HEK293 (cell line): ENCODE data around the gene CLIC5.

ENCODE experiments used
- CTCF ChIA-PET: fragments of 350-600 bp; formaldehyde crosslinking; extraction: SDS; loops from one replicate; lab custom pipeline; 2021; ENCODE audit warnings: antibody characterized with exemption; lab: Yijun Ruan, JAX
- POLR2A ChIA-PET: fragments of 300-600 bp; formaldehyde crosslinking; extraction: SDS; loops from one replicate; lab custom pipeline; 2020; ENCODE audit warnings: antibody characterized with exemption, inconsistent platforms; lab: Yijun Ruan, JAX
- H3K27ac ChIP-seq: fragments of 200-500 bp; sonication (Bioruptor generic); 2 replicates; pipeline ENCODE4 v1.5.1; 2014; ENCODE audit warnings: low read depth, low read length, control low read depth, inconsistent platforms; ENCODE audit errors: extremely low read depth
- H3K36me3 ChIP-seq, 2 experiments: fragments of 200-500 bp in 1 of 2; sonication (Bioruptor generic) in 1 of 2; 1 replicate in 1 of 2; 2 replicates in 1 of 2; pipeline ENCODE4 v1.5.1; 2014 to 2017; ENCODE audit warnings: inconsistent platforms in 2 of 2, low read length in 2 of 2; ENCODE audit not compliant: control insufficient read depth in 2 of 2, insufficient read depth in 1 of 2
- H3K4me1 ChIP-seq: fragments of 200-500 bp; sonication (Bioruptor generic); 2 replicates; pipeline ENCODE4 v1.5.1; 2014; ENCODE audit warnings: mild to moderate bottlenecking, low read length, inconsistent platforms; ENCODE audit not compliant: control insufficient read depth, insufficient read depth
- H3K4me3 ChIP-seq: 2 replicates; pipeline ENCODE4 v1.5.1; 2011; ENCODE audit warnings: low read depth, mild to moderate bottlenecking, control low read depth, low read length, moderate library complexity
- H3K9me3 ChIP-seq: fragments of 200-500 bp; sonication (Bioruptor generic); 2 replicates; pipeline ENCODE4 v1.5.1; 2014; ENCODE audit warnings: low read depth, low read length, inconsistent platforms; ENCODE audit not compliant: control insufficient read depth, insufficient read depth
- BCL11A ChIP-seq: fragments of 450-650 bp; formaldehyde crosslinking; IDR thresholded peaks from 2 replicates; pipeline ENCODE4 v1.5.1; 2016; ENCODE audit warnings: low read depth, missing biosample characterization, missing genetic modification characterization
- CTCF ChIP-seq: fragments of 450-650 bp; formaldehyde crosslinking; IDR thresholded peaks from 2 replicates; pipeline ENCODE4 v1.5.1; 2016; ENCODE audit warnings: missing biosample characterization, missing genetic modification characterization
- GLI4 ChIP-seq: fragments of 450-650 bp; formaldehyde crosslinking; IDR thresholded peaks from 2 replicates; pipeline ENCODE4 v1.5.1; 2016; ENCODE audit warnings: missing biosample characterization, missing genetic modification characterization
- KLF1 ChIP-seq: fragments of 450-650 bp; formaldehyde crosslinking; IDR thresholded peaks from 2 replicates; pipeline ENCODE4 v1.5.1; 2016; ENCODE audit warnings: missing biosample characterization, missing genetic modification characterization
- PBX3 ChIP-seq: sonication (generic); formaldehyde crosslinking; IDR thresholded peaks from 2 replicates; pipeline ENCODE4 v1.8.1; 2022; ENCODE audit warnings: mild to moderate bottlenecking, moderate library complexity, missing genetic modification reagents
- SETDB1 ChIP-seq: IDR thresholded peaks from one replicate; pipeline ENCODE4 v1.6.1; 2017; ENCODE audit warnings: mild to moderate bottlenecking, low read length, moderate library complexity, mixed read lengths; ENCODE audit not compliant: insufficient read length
- ZBTB44 ChIP-seq: fragments of 450-650 bp; IDR thresholded peaks from 2 replicates; pipeline ENCODE4 v1.5.1; 2018; ENCODE audit warnings: missing biosample characterization, mild to moderate bottlenecking, missing genetic modification characterization
- ZBTB7A ChIP-seq: fragments of 450-650 bp; formaldehyde crosslinking; IDR thresholded peaks from 2 replicates; pipeline ENCODE4 v1.5.1; 2016; ENCODE audit warnings: low read depth, missing biosample characterization, missing genetic modification characterization
- ZNF544 ChIP-seq: fragments of 450-650 bp; formaldehyde crosslinking; IDR thresholded peaks from 2 replicates; pipeline ENCODE4 v1.5.0; 2017; ENCODE audit warnings: missing biosample characterization, missing genetic modification characterization
- ZNF549 ChIP-seq: fragments of 450-650 bp; IDR thresholded peaks from 2 replicates; pipeline ENCODE4 v1.5.1; 2018; ENCODE audit warnings: missing biosample characterization, missing genetic modification characterization, mild to moderate bottlenecking, inconsistent platforms, moderate library complexity
- ZNF580 ChIP-seq: fragments of 450-650 bp; formaldehyde crosslinking; IDR thresholded peaks from 2 replicates; pipeline ENCODE4 v1.5.1; 2016; ENCODE audit warnings: missing biosample characterization, missing genetic modification characterization
- ZNF610 ChIP-seq: fragments of 450-650 bp; formaldehyde crosslinking; IDR thresholded peaks from 2 replicates; pipeline ENCODE4 v1.5.1; 2016; ENCODE audit warnings: missing biosample characterization, missing genetic modification characterization, borderline replicate concordance
- ZNF707 ChIP-seq: fragments of 450-650 bp; formaldehyde crosslinking; IDR thresholded peaks from 2 replicates; pipeline ENCODE4 v1.5.1; 2016; ENCODE audit warnings: missing biosample characterization, missing genetic modification characterization
- ZNF768 ChIP-seq: fragments of 450-650 bp; formaldehyde crosslinking; IDR thresholded peaks from 2 replicates; pipeline ENCODE4 v1.5.1; 2018; ENCODE audit warnings: missing biosample characterization, mild to moderate bottlenecking, missing genetic modification characterization
- ZNF791 ChIP-seq: fragments of 450-650 bp; formaldehyde crosslinking; IDR thresholded peaks from 2 replicates; pipeline ENCODE4 v1.5.1; 2016; ENCODE audit warnings: missing biosample characterization, missing genetic modification characterization
- TF ChIP-seq, protein P1 (sequence below): fragments of 450-650 bp; formaldehyde crosslinking; conservative IDR thresholded peaks from 2 replicates; pipeline ENCODE4 v1.5.1; 2016; ENCODE audit warnings: low read depth, missing biosample characterization, missing genetic modification characterization
- TF ChIP-seq, protein P2 (sequence below): fragments of 450-650 bp; formaldehyde crosslinking; IDR thresholded peaks from 2 replicates; pipeline ENCODE4 v1.5.1; 2016; ENCODE audit warnings: missing biosample characterization, missing genetic modification characterization

CLIC5 gene

DNA sequence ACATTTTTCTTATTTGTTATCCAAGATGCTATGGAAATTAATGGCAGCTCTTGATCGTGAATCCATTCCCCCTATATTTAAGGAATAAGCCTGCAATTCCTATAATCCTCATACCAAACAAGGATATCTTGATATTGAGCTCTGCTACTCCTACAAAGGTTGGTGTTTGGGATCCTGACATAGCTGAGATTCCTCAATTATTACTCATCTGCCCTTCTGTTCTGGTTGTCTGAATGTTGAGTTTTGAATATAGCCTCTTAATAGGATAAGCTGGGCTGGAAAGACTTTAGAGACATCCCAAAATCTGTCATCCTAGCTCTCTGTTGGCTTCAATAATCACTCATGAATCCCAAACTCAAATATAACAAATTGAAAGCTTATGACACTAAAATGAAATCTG lies 49.9 kb downstream of the CLIC5 start (continued):
- TF ChIP-seq ZNF610 (tag by site-specific recombination) (no peak), ZNF791 (tag by site-specific recombination) (no peak), ZNF768 (tag by site-specific recombination) (no peak), PBX3 (CRISPR knock-in tag) (no peak), ZNF544 (tag by site-specific recombination) (no peak)
- TF ChIP-seq, all 188 proteins: peak for 0

GRCh38 chr6:45965007-45965406 lies 50.7 kb downstream of the CLIC5 start:
- Histone ChIP-seq H3K4me3 (no peak overlapping the region), H3K9me3 (no peaks in the 10 kb centered on the region), H3K36me3 (no peaks in the 10 kb centered on the region), H3K27ac (no peak overlapping the region), H3K4me1 (no peaks in the 10 kb centered on the region)
- no peak for TF ChIP-seq ZBTB7A (tag by site-specific recombination)
- TF ChIP-seq BCL11A (tag by site-specific recombination) = no peak
- TF ChIP-seq KLF1 (tag by site-specific recombination) = no peak
- no peak for TF ChIP-seq SETDB1
- TF ChIP-seq, protein P1, sequence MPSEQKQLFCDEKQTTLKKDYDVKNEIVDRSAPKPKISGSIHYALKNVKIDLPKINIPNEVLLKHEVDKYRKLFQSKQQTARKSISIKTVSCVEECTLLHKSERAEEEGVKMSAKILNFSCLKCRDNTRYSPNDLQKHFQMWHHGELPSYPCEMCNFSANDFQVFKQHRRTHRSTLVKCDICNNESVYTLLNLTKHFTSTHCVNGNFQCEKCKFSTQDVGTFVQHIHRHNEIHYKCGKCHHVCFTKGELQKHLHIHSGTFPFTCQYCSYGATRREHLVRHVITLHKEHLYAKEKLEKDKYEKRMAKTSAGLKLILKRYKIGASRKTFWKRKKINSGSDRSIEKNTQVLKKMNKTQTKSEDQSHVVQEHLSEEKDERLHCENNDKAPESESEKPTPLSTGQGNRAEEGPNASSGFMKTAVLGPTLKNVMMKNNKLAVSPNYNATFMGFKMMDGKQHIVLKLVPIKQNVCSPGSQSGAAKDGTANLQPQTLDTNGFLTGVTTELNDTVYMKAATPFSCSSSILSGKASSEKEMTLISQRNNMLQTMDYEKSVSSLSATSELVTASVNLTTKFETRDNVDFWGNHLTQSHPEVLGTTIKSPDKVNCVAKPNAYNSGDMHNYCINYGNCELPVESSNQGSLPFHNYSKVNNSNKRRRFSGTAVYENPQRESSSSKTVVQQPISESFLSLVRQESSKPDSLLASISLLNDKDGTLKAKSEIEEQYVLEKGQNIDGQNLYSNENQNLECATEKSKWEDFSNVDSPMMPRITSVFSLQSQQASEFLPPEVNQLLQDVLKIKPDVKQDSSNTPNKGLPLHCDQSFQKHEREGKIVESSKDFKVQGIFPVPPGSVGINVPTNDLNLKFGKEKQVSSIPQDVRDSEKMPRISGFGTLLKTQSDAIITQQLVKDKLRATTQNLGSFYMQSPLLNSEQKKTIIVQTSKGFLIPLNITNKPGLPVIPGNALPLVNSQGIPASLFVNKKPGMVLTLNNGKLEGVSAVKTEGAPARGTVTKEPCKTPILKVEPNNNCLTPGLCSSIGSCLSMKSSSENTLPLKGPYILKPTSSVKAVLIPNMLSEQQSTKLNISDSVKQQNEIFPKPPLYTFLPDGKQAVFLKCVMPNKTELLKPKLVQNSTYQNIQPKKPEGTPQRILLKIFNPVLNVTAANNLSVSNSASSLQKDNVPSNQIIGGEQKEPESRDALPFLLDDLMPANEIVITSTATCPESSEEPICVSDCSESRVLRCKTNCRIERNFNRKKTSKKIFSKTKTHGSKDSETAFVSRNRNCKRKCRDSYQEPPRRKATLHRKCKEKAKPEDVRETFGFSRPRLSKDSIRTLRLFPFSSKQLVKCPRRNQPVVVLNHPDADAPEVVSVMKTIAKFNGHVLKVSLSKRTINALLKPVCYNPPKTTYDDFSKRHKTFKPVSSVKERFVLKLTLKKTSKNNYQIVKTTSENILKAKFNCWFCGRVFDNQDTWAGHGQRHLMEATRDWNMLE (tag by site-specific recombination) = no peak
- TF ChIP-seq ZNF549 (tag by site-specific recombination) = no peak
- TF ChIP-seq ZBTB44 (tag by site-specific recombination) = no peak
- no peak for TF ChIP-seq GLI4 (tag by site-specific recombination)
- ChIA-PET CTCF (interaction anchor here (0.6 to 3.3 kb wide), 4 partner anchors 14 to 42 kb away, joined by 4 to 14 read pairs (median 5); no protein-coding TSS in a partner anchor), POLR2A (no interaction called here)

DNA sequence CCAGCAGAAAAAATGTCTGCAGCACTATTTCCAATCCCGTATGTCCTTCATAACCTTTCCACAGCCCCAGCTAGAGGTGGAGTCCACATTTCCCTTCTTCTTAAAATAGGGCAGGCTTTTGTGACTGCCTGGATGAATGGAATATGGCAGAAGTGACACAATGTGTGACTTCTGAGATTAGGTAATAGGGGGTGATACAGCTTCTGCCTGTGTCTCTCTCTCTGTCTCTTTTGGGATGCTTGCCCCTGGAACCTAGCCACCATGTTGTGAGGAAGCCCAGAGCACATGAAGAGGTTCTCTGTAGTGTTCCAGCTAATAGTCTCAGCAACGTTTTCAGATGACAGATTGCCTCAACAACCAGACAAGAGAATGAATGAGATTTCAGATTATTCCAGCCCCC lies 51.4 kb downstream of the CLIC5 start:
- Histone ChIP-seq H3K4me3 (no peak overlapping the region), H3K9me3 (no peaks in the 10 kb centered on the region), H3K27ac (no peak overlapping the region), H3K36me3 (no peaks in the 10 kb centered on the region), H3K4me1 (no peaks in the 10 kb centered on the region)
- TF ChIP-seq, protein P2, sequence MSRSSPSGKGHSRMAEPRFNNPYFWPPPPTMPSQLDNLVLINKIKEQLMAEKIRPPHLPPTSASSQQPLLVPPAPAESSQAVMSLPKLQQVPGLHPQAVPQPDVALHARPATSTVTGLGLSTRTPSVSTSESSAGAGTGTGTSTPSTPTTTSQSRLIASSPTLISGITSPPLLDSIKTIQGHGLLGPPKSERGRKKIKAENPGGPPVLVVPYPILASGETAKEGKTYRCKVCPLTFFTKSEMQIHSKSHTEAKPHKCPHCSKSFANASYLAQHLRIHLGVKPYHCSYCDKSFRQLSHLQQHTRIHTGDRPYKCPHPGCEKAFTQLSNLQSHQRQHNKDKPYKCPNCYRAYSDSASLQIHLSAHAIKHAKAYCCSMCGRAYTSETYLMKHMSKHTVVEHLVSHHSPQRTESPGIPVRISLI (tag by site-specific recombination) = no peak
- TF ChIP-seq ZNF580 (tag by site-specific recombination) (no peak), CTCF (no peak), ZNF707 (no peak)
- CTCF ChIA-PET = interaction anchor here (0.6 to 3.3 kb wide), 5 partner anchors 24 to 43 kb away, joined by 4 to 14 read pairs (median 4); no protein-coding TSS in a partner anchor
- POLR2A ChIA-PET = no interaction called here
